Measurements from ENCODE around the gene BAIAP2L1.

DNA sequence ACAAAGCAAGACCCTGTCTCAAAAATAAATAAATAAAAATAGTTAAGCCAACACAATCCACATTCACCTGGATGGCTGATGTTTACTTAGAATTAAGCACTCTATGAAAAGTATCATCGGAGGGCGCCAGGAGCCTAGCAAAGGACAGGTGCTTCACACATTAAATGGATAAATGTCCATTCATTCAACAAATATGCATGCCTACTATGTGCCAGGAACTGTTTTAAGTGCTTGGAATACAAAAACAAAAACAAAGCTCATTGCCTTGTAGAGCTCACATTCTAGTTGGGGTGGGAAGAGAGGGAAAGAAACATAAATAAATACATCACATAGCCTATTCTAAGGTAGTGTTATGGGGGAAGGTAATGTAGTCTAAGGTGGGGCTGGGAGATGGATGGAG is 4.1 kb downstream of the BAIAP2L1 start:
- TF ChIP-seq, protein P1, sequence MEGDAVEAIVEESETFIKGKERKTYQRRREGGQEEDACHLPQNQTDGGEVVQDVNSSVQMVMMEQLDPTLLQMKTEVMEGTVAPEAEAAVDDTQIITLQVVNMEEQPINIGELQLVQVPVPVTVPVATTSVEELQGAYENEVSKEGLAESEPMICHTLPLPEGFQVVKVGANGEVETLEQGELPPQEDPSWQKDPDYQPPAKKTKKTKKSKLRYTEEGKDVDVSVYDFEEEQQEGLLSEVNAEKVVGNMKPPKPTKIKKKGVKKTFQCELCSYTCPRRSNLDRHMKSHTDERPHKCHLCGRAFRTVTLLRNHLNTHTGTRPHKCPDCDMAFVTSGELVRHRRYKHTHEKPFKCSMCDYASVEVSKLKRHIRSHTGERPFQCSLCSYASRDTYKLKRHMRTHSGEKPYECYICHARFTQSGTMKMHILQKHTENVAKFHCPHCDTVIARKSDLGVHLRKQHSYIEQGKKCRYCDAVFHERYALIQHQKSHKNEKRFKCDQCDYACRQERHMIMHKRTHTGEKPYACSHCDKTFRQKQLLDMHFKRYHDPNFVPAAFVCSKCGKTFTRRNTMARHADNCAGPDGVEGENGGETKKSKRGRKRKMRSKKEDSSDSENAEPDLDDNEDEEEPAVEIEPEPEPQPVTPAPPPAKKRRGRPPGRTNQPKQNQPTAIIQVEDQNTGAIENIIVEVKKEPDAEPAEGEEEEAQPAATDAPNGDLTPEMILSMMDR (IDR thresholded peaks at IDR 0.05) = no peak
- no peak for TF ChIP-seq EZH2phosphoT487 (IDR thresholded peaks at IDR 0.05)
- TF ChIP-seq EZH2 (IDR thresholded peaks at IDR 0.05) = no peak
